DND-41 (cell line): ENCODE measurements around the gene STAC.

Experiments used
- CTCF ChIP-seq: IDR thresholded peaks from 2 replicates; pipeline ENCODE4 v1.5.1; 2012; ENCODE audit warnings: borderline replicate concordance, low read length, moderate library complexity, mild to moderate bottlenecking; ENCODE audit not compliant: poor library complexity, severe bottlenecking; ENCODE audit errors: extremely low read depth
- EZH2 ChIP-seq: IDR thresholded peaks from 3 replicates; pipeline ENCODE4 v1.6.1; 2012; ENCODE audit warnings: borderline replicate concordance, low read depth, mild to moderate bottlenecking, moderate library complexity, low read length, inconsistent platforms; ENCODE audit not compliant: severe bottlenecking

GRCh38 chr3:36373666-36374065 lies 6.6 kb upstream of the STAC start:
- TF ChIP-seq CTCF = no peak
- no peak for TF ChIP-seq EZH2
